ENCODE measurements around the gene IRAK1BP1.
"Not testable (repeated sequence)": the region's sequence is repeated elsewhere in the genome, so short reads cannot be mapped to it uniquely, and the experiment has no call there.

Gene IRAK1BP1, protein sequence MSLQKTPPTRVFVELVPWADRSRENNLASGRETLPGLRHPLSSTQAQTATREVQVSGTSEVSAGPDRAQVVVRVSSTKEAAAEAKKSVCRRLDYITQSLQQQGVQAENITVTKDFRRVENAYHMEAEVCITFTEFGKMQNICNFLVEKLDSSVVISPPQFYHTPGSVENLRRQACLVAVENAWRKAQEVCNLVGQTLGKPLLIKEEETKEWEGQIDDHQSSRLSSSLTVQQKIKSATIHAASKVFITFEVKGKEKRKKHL

DNA sequence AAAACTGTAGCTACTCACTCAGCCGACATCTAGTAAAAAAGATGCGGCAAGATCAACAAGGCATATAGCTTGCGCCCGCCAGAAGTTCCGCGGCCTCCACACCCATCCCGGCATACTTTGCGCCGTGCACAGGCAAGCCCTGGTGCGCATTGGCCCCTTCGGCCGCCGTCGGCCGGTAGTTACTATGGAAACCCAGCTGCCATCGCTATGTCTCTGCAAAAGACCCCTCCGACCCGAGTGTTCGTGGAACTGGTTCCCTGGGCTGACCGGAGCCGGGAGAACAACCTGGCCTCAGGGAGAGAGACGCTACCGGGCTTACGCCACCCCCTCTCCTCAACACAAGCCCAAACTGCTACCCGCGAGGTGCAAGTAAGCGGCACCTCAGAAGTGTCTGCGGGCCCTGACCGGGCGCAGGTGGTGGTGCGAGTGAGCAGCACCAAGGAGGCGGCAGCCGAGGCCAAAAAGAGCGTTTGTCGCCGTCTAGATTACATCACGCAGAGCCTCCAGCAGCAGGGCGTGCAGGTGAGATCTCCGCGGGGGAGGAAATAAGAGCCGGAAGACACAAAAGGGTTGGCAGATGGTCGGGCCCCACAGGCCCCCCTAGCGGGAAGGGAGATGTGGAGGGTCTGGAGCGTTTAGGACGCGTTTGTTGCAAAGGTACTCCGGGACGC, at the start of gene IRAK1BP1:
IRAK1BP1 (plus strand) TSS at position 182 of the 671 bp plus-strand sequence; CDS start at position 208, 26 bp downstream.
- peak; percentile 93 for DNase-seq

DNA sequence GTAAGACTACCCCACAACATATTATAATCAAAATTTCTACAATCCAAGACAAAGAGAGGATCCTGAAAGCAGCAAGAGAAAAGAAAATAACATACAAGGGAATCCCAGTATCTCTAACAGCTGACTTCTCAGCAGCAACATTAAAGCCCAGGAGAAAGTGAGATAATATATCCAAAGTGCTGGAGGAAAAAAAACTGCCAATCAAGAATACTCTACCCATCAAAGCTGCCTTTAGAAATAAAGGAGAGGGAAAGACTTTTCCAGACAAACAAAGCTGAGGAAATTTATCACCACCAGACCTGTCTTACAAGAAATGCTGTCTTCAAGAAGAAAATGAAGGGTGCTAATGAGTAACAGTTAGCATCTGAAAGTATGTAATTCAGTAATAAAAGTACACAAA, 43.3 kb upstream of the IRAK1BP1 start:
- no peak for DNase-seq

DNA sequence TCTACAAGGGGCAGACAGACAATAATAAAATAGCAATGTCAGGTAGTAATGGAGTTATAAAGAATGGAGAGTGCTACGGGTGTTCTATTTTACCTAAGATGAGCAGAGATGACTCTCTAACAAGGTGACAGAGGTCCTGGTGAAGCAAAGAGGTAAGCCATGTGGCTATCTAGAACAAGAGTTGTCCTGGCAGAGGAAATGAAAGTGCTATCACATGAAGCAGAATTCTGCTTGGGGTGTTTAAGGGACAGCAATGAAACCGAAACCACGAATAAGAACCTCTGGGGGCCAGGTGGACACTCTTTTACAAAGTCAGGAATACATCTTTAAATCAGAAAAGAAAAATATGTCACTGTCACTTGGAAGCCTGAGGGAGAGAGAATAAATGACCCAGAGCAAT, 37.9 kb upstream of the IRAK1BP1 start:
- DNase-seq: no peak

DNA sequence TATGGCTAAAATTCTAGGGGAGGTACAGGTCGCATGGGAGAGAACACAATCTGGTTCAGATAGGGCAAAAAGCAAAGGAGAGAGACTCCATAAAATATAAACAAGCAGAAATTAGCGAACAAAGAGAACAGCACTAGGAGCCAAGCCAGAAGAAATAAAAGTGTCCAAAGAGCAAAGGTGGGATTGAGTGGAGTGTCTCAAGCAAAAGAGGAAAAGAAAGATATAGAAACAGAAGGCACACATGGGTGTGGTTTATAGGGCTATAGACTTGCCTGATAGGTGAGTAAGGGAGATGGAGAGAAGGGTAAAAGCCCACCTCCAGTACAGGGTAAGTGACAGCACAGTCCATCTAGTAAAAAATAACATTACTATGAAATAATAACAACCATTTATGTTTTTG, 36.5 kb upstream of the IRAK1BP1 start:
- no peak for DNase-seq

DNA sequence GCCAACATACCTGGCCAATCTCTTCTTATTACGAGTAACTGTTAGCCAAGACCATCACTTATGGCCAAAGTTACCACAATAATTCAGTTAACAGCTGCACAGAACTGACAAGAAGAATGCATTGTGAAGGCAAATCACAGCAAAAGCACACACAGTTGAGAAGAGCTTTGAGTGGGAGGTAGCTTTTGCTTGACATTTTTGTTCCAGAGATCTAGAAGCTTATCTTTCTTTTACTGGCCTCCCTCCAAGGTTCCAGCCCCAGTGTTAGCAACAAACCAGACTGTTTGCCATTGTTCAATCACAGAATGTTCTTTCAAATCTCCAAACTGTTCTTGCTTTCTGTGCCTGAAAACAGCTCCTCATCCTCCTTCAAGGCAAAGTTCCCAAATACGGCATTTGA, 35.9 kb upstream of the IRAK1BP1 start:
- DNase-seq: no peak

DNA sequence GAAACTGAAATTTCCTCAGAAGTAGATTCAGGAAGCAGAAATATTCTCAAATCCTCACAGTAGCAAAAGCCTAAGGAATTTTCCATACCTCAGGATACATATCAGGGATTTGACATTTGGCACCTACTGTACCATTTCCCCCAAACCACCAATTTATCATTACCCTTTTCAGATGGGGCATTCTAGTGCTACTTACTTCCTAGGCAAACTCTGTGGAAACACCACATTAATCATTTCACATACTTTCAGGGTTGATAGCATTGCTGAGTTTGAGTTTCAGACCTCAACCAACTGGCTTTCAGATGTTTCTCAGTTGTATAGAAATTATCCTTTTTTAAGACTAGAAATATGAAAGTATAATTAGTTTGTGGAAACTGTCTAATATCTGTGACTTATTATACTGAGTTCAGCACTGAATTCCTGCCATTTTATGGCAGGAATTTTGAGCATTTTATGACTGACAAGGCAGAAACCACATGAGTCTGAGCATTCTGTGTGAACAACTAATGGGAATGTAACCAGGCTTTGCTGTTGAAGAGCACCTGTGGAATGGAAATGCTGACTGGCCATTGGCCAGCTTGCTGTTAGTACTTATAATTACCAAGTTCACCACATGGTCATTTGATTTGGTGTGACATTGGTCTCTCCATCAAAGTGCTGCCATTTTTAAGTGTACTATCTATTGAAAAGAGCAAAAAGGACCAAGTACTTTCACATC, 35.1 kb upstream of the IRAK1BP1 start:
- DNase-seq: no peak

DNA sequence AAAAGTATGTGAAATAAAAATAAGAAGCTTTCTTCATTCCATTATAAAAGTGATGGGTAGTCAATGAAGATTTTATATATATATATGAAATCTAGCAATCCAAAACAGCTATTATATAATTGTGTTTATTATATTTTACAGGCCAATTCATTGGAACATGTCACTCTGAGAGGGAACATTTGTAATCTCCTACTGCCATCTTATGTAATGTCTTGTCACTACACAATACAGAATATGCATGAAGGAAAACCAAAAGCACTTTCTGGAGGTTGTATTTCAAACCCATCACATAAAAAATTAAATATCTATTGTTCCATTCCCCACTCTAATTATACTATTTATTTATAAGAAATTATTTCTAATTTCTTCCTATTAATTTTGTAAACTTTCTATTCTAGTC, 31.5 kb upstream of the IRAK1BP1 start:
- DNase-seq: no peak

DNA sequence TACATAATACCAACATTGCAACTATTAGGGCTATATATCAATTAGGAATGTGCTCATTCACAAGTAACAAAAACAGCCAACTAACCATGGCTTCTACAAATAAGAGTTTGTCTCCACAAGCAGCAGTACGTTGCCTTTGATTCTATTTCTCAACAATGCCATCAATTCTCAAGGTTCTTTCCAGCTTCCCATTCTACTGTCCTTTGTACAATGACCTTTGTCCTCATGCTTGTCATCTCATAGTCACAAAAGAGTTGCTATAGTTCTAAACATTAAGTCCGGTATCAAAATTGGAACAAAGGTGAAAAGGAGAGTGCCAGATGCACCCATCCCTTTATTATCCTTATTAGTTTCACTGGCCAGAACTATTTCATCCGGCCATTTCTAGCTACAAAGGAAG, 30.8 kb upstream of the IRAK1BP1 start:
- no peak for DNase-seq

DNA sequence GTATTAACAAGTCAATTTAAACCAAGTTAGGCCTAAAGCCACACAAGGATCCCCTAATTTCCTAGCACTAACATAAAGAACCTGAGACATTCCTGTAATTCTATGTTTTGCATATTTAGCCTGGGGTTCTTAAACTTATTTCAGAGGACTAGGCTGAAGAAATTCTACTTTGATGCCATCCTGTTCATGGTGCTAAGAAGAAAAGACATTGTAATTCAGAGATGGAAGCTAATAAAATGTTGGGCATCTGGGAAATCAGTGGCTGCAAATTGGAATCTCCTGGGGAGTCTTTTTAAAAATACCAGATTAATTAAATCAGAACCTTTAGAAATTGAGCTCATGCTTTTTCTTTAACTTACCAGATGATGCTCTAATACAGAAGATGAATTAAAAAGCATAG, 26.2 kb upstream of the IRAK1BP1 start:
- no peak for DNase-seq

DNA sequence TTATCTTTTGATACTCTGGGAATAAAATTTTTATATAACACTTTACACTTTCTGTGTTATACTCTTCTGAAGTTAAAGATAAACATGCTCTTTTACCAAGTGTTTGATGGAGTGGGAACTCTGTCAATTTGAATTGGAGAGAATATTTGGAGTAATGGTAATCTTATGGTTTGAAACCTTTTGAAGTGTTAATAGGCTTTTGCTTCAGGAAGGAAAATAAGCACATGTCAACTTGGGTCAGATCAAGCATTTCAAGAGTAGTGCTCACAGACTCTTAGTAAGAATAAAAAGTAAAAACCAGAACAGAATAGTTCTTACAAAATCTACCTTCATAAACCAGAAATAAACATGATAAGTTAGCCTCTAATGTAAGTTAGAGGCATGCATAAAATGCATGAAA, 24.4 kb upstream of the IRAK1BP1 start:
- DNase-seq: no peak

DNA sequence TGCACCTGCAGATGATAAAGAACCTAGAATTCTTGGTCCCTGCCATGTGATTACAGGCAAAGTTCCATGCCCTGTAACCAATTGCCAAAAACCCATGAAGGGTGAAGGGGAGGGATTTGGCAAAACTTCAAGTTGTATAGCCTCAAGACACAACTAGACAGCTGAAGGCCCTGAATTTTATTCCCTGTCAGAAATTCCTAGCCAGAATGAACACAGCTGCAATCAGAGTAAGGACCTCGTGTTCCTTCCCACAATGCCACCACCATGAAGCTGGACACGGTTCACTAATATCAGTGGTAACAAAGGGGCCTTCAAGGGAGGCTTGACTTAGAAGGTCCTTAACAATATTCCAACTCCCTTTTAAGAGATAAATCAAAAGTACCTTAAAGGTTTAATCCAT, 22.5 kb upstream of the IRAK1BP1 start:
- no peak for DNase-seq

DNA sequence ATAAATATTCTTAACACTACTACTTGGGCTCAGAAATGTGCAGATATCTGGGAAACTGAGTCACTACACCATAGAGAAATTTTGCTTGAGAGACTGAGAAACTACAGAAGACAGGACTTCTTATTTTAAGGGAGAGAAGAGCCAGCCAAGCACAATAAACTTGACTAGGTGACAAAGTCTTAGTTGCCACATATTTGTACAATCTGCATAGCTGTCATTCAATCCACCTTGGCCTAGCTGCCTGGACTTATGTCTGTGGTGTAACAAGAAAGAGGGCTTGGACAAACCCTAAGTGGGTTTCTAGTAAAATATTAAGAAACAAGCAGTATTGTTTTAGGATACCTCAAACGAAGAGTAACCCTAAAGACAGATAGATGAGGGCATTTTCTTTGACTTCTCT, 21.8 kb upstream of the IRAK1BP1 start:
- DNase-seq: no peak

DNA sequence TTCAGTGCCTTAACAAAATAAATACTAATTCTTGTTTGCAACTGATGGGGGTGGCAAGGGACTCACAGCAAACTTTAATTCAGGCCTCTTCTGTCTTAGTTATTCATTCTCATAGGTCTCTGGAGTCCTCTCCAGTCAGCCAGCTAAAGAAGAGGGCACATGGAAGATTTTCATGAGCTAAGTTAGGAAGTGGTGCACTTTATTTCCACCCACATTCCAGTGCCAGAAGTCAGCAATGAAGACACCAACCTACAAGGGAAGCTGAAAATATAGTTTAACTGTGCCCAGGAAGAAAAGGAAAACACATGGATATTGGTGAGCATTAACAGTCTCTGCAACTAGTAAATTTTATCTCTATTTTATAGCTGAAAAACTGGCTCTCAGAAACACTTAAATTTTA, 16.7 kb upstream of the IRAK1BP1 start:
- DNase-seq: no peak

DNA sequence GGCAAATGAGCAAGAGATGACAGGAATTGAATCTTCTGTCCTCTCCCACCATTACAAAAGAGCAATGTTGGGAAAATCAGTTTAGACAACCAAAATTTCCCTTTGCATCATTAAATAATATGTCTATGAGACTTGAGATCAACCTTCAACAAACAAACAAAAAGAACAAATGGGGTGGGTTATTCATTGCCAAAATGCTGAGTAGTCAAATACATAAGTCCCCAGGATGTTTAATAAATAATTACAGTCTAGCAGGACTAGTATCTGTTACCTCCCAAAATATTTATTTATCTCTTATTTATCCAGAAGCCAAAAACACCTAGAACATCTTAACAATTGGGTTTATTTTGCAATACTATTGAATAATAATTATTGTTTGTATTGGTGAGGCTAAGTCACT, 16.2 kb upstream of the IRAK1BP1 start:
- no peak for DNase-seq

DNA sequence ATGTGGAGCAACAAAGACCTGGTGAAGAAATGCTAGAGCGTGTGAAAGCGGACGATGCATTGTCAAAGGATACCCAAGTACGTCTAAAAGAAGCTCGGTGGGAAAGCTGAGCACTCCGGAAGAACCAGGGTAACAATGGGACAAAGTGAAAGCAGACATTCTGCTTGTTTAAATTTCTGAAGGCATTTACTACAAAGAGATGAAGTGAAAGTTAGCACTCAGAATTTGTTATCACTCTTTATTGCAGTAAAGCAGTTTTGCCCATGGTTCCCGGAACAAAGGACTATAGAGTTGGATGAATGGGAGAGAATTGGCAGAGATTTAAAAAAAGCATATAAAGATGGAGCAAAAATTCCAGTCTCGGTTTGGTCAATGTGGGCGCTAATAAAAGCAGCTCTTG, 12.8 kb upstream of the IRAK1BP1 start:
- no peak for DNase-seq

DNA sequence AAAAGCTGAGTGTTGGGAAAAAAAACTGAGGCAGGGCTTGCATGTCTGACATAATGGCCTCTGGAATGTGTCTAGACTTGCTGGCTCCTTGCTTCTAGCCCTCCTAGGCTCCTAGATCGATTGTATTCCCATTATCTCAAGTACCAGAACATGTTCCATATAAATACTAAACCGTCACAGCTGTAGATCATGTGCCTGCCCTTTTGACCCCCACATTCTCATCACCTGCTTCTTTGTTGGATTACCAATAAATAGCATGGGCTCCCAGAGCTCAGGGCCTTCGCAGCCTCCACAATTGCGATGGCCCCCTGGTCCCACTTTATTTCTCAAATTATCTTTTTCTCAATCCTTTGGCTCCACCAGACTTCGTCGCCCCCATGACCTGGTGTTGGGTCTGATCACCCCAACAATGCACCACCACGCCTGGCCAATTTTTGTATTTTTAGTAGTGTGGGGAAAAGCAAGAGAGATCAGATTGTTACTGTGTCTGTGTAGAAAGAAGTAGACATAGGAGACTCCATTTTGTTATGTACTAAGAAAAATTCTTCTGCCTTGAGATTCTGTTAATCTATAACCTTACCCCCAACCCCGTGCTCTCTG, 8.9 kb upstream of the IRAK1BP1 start:
- DNase-seq: not testable (repeated sequence)

DNA sequence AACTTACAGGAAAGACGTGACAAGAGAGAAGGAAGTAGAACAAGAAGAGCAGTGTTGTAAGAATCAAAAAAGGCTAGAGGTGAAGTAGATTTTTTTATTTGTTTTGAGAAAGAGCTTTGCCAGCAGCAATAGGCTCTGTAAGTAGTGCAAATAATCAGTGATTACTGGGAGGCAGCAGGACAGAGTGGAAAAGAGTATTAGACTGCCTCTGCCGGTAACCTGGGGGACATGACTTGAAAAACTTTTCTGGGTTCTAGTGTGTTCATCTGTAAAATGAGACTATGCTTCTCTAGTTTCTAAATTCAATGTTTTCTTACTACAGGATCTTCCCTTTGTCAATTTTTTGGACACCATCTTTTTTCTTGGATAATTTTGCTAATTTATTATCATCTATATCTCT, 5.8 kb upstream of the IRAK1BP1 start:
- no peak for DNase-seq

DNA sequence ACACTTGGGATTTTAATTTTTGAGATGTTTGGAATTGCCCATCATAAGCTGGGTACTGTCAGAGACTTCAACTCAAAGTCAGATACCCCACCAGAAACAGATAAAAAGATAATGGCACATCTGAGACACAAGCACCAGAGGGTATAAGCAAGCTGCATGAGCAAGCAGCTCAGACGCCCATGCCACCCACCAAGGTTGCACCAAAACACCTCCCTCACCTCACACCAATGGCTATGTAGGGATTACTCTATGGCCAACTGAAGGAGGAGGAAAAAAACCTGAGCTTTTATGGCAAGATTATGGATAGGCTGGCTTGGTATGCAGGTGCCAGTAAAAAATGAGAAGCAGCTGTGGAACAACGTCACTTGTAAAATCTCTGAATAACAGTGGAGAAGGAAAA, 3.8 kb upstream of the IRAK1BP1 start:
- no peak for DNase-seq

DNA sequence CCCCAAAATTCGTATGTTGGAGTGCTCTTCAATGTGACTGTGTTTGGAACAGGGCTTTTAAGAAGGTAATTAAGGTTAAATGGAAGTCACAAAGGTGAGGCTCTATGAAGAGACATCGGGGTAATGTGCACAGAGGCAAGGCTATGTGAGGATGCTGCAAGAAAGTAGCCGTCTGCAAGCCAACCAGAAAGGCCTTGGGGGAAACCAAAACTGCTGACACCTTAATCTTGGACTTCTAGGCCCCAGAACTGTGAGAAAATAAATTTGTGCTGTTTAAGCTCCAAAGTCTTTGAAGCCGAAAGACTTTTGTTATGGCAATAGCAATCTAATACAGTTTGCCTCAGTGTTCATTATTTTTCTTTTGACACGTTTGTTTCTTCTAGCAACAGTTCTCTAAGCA, 2.4 kb upstream of the IRAK1BP1 start:
- no peak for DNase-seq

DNA sequence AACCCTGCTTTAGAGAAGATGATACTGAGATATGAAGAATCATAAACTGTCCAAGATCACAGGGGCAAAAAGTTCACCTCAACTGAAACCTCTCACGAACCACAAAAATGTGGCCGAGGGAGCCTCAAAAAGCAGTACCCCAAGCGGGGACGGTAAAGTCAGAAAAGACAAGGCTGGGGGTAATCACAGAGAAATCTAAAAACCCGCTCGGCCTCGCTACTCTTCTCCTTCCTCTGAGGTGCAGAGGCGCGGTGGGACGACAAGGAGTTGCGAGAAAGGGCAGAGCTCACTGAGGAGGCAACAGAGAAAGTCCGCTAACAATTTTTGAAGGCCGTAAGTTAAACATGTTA, 356 bp upstream of the IRAK1BP1 start:
- no peak for DNase-seq

DNA sequence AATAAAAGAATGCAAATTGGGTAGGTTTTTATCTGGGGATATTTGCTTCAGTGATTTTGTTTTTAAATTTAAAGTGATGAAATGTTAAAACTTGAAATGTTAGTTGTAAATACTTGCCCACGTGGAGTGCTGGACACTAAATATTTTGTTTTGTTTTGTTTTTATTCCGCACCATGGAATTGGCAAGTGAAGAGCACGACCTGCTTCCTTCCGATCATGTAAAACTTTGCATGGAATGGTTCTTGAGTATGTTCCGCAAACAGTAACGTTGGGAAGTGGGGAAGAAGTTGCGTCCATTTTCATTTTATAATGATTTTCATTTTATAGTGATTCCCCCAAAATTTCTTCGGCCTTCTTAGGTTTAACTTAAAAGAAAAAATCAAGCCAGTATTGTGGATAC, 765 bp downstream of the IRAK1BP1 start:
- no peak for DNase-seq

DNA sequence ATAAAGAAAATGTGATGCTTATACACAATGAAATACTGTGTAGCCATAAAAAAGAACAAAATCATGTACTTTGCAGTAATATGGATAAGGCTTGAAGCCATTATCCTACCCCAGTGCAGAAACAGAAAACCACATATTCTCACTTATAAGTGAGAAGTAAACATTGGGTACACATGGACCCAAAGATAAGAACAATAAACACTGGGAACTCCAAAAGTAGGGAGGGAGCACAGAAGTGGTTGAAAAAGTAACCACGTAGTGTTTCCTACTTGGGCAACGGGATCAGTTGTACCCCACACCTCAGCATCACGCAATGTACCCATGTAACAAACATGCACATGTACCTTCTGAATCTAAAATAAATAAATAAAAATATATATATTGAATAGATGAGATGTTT, 8.2 kb downstream of the IRAK1BP1 start:
- DNase-seq: no peak

DNA sequence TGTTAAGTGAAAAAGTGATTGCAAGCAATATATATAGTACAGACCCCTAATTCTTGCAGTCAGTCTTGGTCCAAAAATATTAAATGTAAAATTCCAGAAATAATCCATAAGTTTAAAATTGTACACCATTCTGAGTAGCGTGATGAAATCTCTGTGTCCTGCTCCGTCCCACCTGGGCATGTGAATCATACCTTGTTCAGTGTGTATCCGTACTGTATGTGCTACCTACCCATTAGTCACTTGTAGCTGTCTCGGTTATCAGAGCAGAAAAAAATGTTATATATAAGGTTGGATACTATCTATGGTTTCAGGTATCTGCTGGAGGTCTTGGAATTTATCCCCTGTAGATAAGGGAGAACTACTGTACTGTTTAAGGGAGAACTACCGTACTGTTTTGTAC, 16.3 kb downstream of the IRAK1BP1 start:
- no peak for DNase-seq

DNA sequence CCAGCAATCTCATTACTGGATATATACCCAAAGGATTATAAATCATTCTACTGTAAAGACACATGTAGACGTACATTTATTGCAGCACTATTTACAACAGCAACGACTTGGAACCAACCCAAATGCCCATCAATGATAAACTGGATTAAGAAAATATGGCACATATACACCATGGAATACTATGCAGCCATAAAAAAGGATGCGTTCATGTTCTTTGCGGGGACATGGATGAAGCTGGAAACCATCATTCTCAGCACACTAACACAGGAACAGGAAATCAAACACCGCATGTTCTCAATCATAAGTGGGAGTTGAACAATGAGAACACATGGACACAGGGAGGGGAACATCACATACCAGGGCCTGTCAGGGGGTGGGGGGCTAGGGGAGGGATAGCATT, 22.6 kb downstream of the IRAK1BP1 start:
- not testable (repeated sequence) for DNase-seq
